Lung (tissue), 12 donors: ENCODE results near the gene RFX1. TPM values are rescaled to one million over a fixed set of nuclear protein-coding genes. Genes with fewer than 3 reads are reported as not detected.

Experiments
- ATAC-seq: fragments of 200-7000 bp; cut with Tn5 transposase; one replicate; pipeline ENCODE4 v1.9.1; 2020; ENCODE audit warnings: moderate number of reproducible peaks; ENCODE audit not compliant: insufficient read depth, low FRiP score
- DNase-seq, 3 donors: peaks; one replicate each; pipeline ENCODE4 v3.0.0-alpha.2; 2013 to 2017
- H3K27ac ChIP-seq, 2 donors: one replicate each; pipeline ENCODE4 v1.5.1; 2013; ENCODE audit warnings: mild to moderate bottlenecking in 2 of 2, moderate library complexity in 2 of 2, control low read depth in 1 of 2, inconsistent platforms in 1 of 2, low read depth in 1 of 2, low read length in 1 of 2
- H3K27me3 ChIP-seq, 3 donors: one replicate each; pipeline ENCODE4 v1.5.1; 2013; ENCODE audit warnings: low read length in 2 of 3; ENCODE audit not compliant: control insufficient read depth in 3 of 3, insufficient read depth in 3 of 3
- H3K36me3 ChIP-seq, 4 donors: one replicate each; pipeline ENCODE4 v1.5.1; 2013; ENCODE audit warnings: low read length in 4 of 4, mild to moderate bottlenecking in 1 of 4, moderate library complexity in 1 of 4; ENCODE audit not compliant: control insufficient read depth in 4 of 4, insufficient read depth in 4 of 4
- H3K4me1 ChIP-seq, 5 donors: one replicate each; pipeline ENCODE4 v1.5.1; 2013; ENCODE audit warnings: low read length in 5 of 5, mild to moderate bottlenecking in 2 of 5, moderate library complexity in 1 of 5; ENCODE audit not compliant: control insufficient read depth in 5 of 5, insufficient read depth in 5 of 5
- H3K4me3 ChIP-seq: one replicate; pipeline ENCODE4 v1.5.1; 2013; ENCODE audit warnings: mild to moderate bottlenecking, control low read depth, moderate library complexity
- H3K9ac ChIP-seq, 2 donors: one replicate each; pipeline ENCODE4 v1.5.1; 2013; ENCODE audit warnings: low read length in 2 of 2, control low read depth in 1 of 2; ENCODE audit not compliant: insufficient read depth in 1 of 2
- H3K9me3 ChIP-seq, 4 donors: one replicate each; pipeline ENCODE4 v1.5.1; 2013; ENCODE audit warnings: low read length in 3 of 4, mild to moderate bottlenecking in 1 of 4, moderate library complexity in 1 of 4; ENCODE audit not compliant: control insufficient read depth in 4 of 4, insufficient read depth in 3 of 4
- WGBS, 2 donors: extraction: QIAGEN DNeasy Blood & Tissue Kit; methylation state at CpG; one replicate each; pipeline ENCODE4 v1.1.7; 2013; 5-methylcytosine and 5-hydroxymethylcytosine counted together
- polyA plus RNA-seq, 2 donors: library from polyadenylated mRNA; stranded (reverse); fragments of 200-250 nt; gene quantifications; one replicate each; pipeline ENCODE4 v1.2.1, GENCODE V29; 2013
- total RNA-seq, 2 donors: library from RNA; depleted of rRNA in 1 of 2; stranded (reverse); fragments of >200 nt in 1 of 2; gene quantifications; one replicate each; pipeline ENCODE4 v1.2.1, GENCODE V29; 2014 to 2021
- TF ChIP-seq, protein P1 (sequence below): IDR thresholded peaks from 2 replicates; pipeline ENCODE4 v1.5.1; 2012; ENCODE audit warnings: mild to moderate bottlenecking; ENCODE audit errors: control extremely low read depth, extremely low read depth
- donor health status: control.
- donor health status: control.
- donor health status: Bipolar disorder and iron deficiency.
- donor health status: healthy.
- donor health status: DM: yes; HTN: yes; CAD: no.

The RFX1 gene
- total and polyA plus RNA-seq, 4 donors, result 5.7 to 18.6 (median 8.0) TPM

DNA sequence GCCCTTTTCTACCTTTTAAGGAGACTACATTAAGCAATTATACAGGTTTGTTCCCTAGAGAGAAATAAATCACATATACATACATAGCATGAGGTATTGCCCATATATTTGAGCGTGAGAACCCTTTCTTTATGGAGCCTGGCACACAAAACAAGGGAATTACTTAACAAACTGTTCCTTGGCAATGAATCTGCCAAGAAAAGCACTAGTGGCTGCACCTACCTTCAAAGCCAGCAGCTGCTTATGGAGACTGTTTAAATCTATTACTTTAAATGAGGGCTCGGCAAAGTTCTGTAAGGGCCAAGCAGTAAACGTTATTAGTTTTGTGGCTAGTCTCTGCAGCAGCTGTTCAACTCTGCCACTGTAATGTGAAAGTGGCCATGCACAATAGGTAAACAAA, 7.0 kb downstream of the RFX1 start:
- Histone ChIP-seq H3K27ac (no peak overlapping the region), H3K36me3 (peaks cover 0 to 23% (median 3%) of the 10 kb centered on the region in 4 donors), H3K9ac (no peak overlapping the region), H3K4me1 (peaks cover 0 to 4% (median 2%) of the 10 kb centered on the region in 5 donors), H3K27me3 (no peaks in the 10 kb centered on the region), H3K4me3 (no peak overlapping the region), H3K9me3 (peaks cover 0 to 5% (median under 1%) of the 10 kb centered on the region in 4 donors)
- 96 to 98% methylated on average over 3 of the region's 3 CpGs for WGBS, 2 donors
- DNase-seq (no peak), ATAC-seq (no peak)
- TF ChIP-seq, protein P1, sequence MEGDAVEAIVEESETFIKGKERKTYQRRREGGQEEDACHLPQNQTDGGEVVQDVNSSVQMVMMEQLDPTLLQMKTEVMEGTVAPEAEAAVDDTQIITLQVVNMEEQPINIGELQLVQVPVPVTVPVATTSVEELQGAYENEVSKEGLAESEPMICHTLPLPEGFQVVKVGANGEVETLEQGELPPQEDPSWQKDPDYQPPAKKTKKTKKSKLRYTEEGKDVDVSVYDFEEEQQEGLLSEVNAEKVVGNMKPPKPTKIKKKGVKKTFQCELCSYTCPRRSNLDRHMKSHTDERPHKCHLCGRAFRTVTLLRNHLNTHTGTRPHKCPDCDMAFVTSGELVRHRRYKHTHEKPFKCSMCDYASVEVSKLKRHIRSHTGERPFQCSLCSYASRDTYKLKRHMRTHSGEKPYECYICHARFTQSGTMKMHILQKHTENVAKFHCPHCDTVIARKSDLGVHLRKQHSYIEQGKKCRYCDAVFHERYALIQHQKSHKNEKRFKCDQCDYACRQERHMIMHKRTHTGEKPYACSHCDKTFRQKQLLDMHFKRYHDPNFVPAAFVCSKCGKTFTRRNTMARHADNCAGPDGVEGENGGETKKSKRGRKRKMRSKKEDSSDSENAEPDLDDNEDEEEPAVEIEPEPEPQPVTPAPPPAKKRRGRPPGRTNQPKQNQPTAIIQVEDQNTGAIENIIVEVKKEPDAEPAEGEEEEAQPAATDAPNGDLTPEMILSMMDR, result no peak

DNA sequence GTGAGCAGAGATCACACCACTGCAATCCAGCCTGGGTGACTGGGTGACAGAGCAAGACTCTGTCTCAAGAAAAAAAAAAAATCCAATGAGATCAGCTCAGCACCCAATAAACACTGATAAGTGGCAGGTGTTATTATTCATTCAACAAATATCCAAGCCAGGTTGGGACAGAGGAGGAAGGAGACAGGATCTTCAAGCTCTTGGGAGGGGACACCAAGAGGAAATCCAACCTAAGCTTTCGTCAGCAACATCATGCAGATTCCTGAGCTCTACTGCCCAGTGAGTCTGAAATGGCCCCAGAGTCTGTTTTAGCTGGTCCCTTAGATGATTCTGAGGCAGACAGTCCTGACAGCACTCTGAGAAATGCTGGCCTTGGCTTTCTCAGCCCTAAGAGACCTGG, 7.7 kb downstream of the RFX1 start:
- no peak for ATAC-seq
- no peak overlapping the region for H3K9ac ChIP-seq
- DNase-seq, result no peak
- no peak overlapping the region for H3K4me3 ChIP-seq
- peaks cover 0 to 4% (median 2%) of the 10 kb centered on the region in 5 donors for H3K4me1 ChIP-seq
- H3K36me3 ChIP-seq, result peaks cover 0 to 23% (median 4%) of the 10 kb centered on the region in 4 donors
- no peak overlapping the region for H3K27ac ChIP-seq
- no peaks in the 10 kb centered on the region for H3K27me3 ChIP-seq
- TF ChIP-seq, protein P1, result no peak
- H3K9me3 ChIP-seq, result peaks cover 0 to 5% (median under 1%) of the 10 kb centered on the region in 4 donors
- WGBS, 2 donors, result 91 to 96% methylated on average over 1 of the region's 1 CpG

DNA sequence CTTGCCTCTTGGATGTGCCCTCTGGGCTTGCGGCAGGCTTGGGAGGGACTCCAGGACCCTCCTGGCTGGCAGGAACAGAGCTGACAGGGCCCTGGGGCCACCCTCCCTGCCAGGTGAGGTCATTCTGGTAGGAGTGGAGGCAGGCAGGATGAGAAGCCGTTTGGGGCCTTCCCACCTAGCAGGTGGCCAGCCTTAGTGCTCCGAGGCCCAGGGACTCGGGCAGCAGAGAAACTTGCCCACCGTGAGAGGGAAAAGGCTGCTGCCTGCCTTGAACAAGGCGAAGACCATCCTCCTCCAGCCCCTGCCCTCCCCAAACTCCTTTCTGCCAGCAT, 8.5 kb downstream of the RFX1 start:
- no peak overlapping the region for H3K4me3 ChIP-seq
- peaks cover 0 to 5% (median under 1%) of the 10 kb centered on the region in 4 donors for H3K9me3 ChIP-seq
- WGBS, 2 donors, result 94 to 99% methylated on average over 6 of the region's 6 CpGs
- no peak overlapping the region for H3K27ac ChIP-seq
- peaks cover 0 to 1% (median 0%) of the 10 kb centered on the region in 5 donors for H3K4me1 ChIP-seq
- H3K27me3 ChIP-seq, result no peaks in the 10 kb centered on the region
- TF ChIP-seq, protein P1, result no peak
- peaks cover 0 to 23% (median 6%) of the 10 kb centered on the region in 4 donors for H3K36me3 ChIP-seq
- ATAC-seq, result no peak
- no peak overlapping the region for H3K9ac ChIP-seq
- DNase-seq, result no peak
